ENCODE measurements around the gene SHC1.

GRCh38 chr1:154999571-155000410 lies 29.2 kb upstream of the SHC1 start:
- TF ChIP-seq, protein P1, sequence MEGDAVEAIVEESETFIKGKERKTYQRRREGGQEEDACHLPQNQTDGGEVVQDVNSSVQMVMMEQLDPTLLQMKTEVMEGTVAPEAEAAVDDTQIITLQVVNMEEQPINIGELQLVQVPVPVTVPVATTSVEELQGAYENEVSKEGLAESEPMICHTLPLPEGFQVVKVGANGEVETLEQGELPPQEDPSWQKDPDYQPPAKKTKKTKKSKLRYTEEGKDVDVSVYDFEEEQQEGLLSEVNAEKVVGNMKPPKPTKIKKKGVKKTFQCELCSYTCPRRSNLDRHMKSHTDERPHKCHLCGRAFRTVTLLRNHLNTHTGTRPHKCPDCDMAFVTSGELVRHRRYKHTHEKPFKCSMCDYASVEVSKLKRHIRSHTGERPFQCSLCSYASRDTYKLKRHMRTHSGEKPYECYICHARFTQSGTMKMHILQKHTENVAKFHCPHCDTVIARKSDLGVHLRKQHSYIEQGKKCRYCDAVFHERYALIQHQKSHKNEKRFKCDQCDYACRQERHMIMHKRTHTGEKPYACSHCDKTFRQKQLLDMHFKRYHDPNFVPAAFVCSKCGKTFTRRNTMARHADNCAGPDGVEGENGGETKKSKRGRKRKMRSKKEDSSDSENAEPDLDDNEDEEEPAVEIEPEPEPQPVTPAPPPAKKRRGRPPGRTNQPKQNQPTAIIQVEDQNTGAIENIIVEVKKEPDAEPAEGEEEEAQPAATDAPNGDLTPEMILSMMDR (IDR thresholded peaks at IDR 0.05; ENCODE audit: low read depth, low read length, poor library complexity, severe bottlenecking) = no peak
- TF ChIP-seq EZH2phosphoT487 (IDR thresholded peaks at IDR 0.05; ENCODE audit: borderline replicate concordance, low read length) = no peak

Data from DOHH2 (cell line).